Measurements from ENCODE around the gene PARN.

GRCh38 chr16:14446796-14447195, 183.3 kb downstream of the PARN start:
- TF ChIP-seq EZH2 (IDR thresholded peaks at IDR 0.05; ENCODE audit: low read depth, unreplicated experiment) (no peak), CTCF (conservative IDR thresholded peaks at IDR 0.05; ENCODE audit: low read depth in 2 of 2) (no peak), REST (IDR thresholded peaks at IDR 0.05; ENCODE audit: unreplicated experiment) (no peak), POLR2AphosphoS5 (IDR thresholded peaks at IDR 0.05; ENCODE audit: low read depth) (no peak), JUNB (IDR thresholded peaks at IDR 0.05; ENCODE audit: unreplicated experiment) (no peak), EZH2phosphoT487 (IDR thresholded peaks at IDR 0.05; ENCODE audit: unreplicated experiment) (no peak), CREB1 (CRISPR knock-in tag; IDR thresholded peaks at IDR 0.05; ENCODE audit: low read depth) (no peak), ETS1 (IDR thresholded peaks at IDR 0.05) (no peak), ZNF462 (CRISPR knock-in tag; IDR thresholded peaks at IDR 0.05) (no peak), NANOG (IDR thresholded peaks at IDR 0.05; ENCODE audit: borderline replicate concordance) (no peak), ZNF114 (CRISPR knock-in tag; IDR thresholded peaks at IDR 0.05) (no peak)

All from GM23338 (cell line).